H9 (cell line): Measurements from ENCODE around the gene KAZALD1. TPM values are rescaled to one million over a fixed set of nuclear protein-coding genes. Genes with fewer than 3 reads are reported as not detected.
A peak's percentile ranks its signal among the peaks of the same experiment; 100 is the strongest.

ENCODE experiments used
- DNase-seq: peaks from one replicate; pipeline ENCODE4 v3.0.0-alpha.2; 2017
- H2AFZ ChIP-seq: one replicate; pipeline ENCODE4 v1.6.1; 2013; ENCODE audit warnings: mild to moderate bottlenecking, low read length, control low read depth, moderate library complexity
- H2AK5ac ChIP-seq: 2 replicates; pipeline ENCODE4 v1.6.1; 2013; ENCODE audit warnings: low read length, control low read depth, mixed read lengths; ENCODE audit not compliant: insufficient read length
- H2BK120ac ChIP-seq: one replicate; pipeline ENCODE4 v1.6.1; 2013; ENCODE audit warnings: low read depth, mild to moderate bottlenecking, low read length, control low read depth, inconsistent platforms; ENCODE audit not compliant: poor library complexity, severe bottlenecking
- H2BK12ac ChIP-seq: 2 replicates; pipeline ENCODE4 v1.6.1; 2013; ENCODE audit warnings: low read length, control low read depth, mixed read lengths, low read depth; ENCODE audit not compliant: insufficient read length
- H2BK15ac ChIP-seq: 2 replicates; pipeline ENCODE4 v1.6.1; 2013; ENCODE audit warnings: low read depth, low read length, control low read depth
- H2BK20ac ChIP-seq: one replicate; pipeline ENCODE4 v1.6.1; 2013; ENCODE audit warnings: low read depth, mild to moderate bottlenecking, low read length, control low read depth, inconsistent platforms; ENCODE audit not compliant: poor library complexity, severe bottlenecking
- H2BK5ac ChIP-seq: 2 replicates; pipeline ENCODE4 v1.6.1; 2013; ENCODE audit warnings: low read length, control low read depth, mixed read lengths; ENCODE audit not compliant: insufficient read length
- H3K14ac ChIP-seq: 2 replicates; pipeline ENCODE4 v1.6.1; 2013; ENCODE audit warnings: low read length, control low read depth; ENCODE audit not compliant: insufficient read depth
- H3K18ac ChIP-seq: 2 replicates; pipeline ENCODE4 v1.6.1; 2013; ENCODE audit warnings: low read depth, mild to moderate bottlenecking, mixed read lengths, low read length, control low read depth; ENCODE audit not compliant: insufficient read length
- H3K23ac ChIP-seq: 2 replicates; pipeline ENCODE4 v1.6.1; 2013; ENCODE audit warnings: low read length, control low read depth, mixed read lengths, low read depth; ENCODE audit not compliant: insufficient read length
- H3K23me2 ChIP-seq: 2 replicates; pipeline ENCODE4 v1.6.1; 2013; ENCODE audit warnings: low read depth, mild to moderate bottlenecking, mixed read lengths, low read length, control low read depth; ENCODE audit not compliant: insufficient read length, poor library complexity, severe bottlenecking
- H3K27ac ChIP-seq: 2 replicates; pipeline ENCODE4 v1.5.1; 2013; ENCODE audit warnings: low read length, control low read depth, mixed read lengths, low read depth; ENCODE audit not compliant: insufficient read length
- H3K27me3 ChIP-seq: 2 replicates; pipeline ENCODE4 v1.6.1; 2013; ENCODE audit warnings: low read length, control low read depth, inconsistent platforms; ENCODE audit not compliant: insufficient read depth
- H3K4ac ChIP-seq: 2 replicates; pipeline ENCODE4 v1.6.1; 2013; ENCODE audit warnings: low read depth, mild to moderate bottlenecking, control low read depth, inconsistent platforms, low read length, moderate library complexity
- H3K4me1 ChIP-seq: 2 replicates; pipeline ENCODE4 v1.6.1; 2013; ENCODE audit warnings: low read length, control low read depth, inconsistent platforms; ENCODE audit not compliant: insufficient read depth
- H3K4me2 ChIP-seq: 2 replicates; pipeline ENCODE4 v1.6.1; 2013; ENCODE audit warnings: low read length, control low read depth, mixed read lengths; ENCODE audit not compliant: insufficient read length, insufficient read depth
- H3K56ac ChIP-seq: 2 replicates; pipeline ENCODE4 v1.6.1; 2013; ENCODE audit warnings: low read depth, mild to moderate bottlenecking, mixed read lengths, low read length, control low read depth; ENCODE audit not compliant: insufficient read length
- H3K79me1 ChIP-seq: 2 replicates; pipeline ENCODE4 v1.6.1; 2013; ENCODE audit warnings: low read depth, mild to moderate bottlenecking, moderate library complexity, low read length, control low read depth, inconsistent platforms; ENCODE audit not compliant: insufficient read depth, poor library complexity, severe bottlenecking
- H3K79me2 ChIP-seq: 2 replicates; pipeline ENCODE4 v1.6.1; 2013; ENCODE audit warnings: low read length, control low read depth, inconsistent platforms; ENCODE audit not compliant: insufficient read depth
- H3K9ac ChIP-seq: 2 replicates; pipeline ENCODE4 v1.6.1; 2013; ENCODE audit warnings: low read length, control low read depth, mixed read lengths; ENCODE audit not compliant: insufficient read length; ENCODE audit errors: extremely low read depth
- H3K9me3 ChIP-seq: one replicate; pipeline ENCODE4 v1.6.1; 2013; ENCODE audit warnings: low read depth, low read length, inconsistent platforms; ENCODE audit not compliant: control insufficient read depth
- H3T11ph ChIP-seq: one replicate; pipeline ENCODE4 v1.6.1; 2013; ENCODE audit warnings: mild to moderate bottlenecking, low read length, control low read depth, inconsistent platforms
- H4K20me1 ChIP-seq: one replicate; pipeline ENCODE4 v1.6.1; 2013; ENCODE audit not compliant: control insufficient read depth, insufficient read length, insufficient read depth
- H4K5ac ChIP-seq: 2 replicates; pipeline ENCODE4 v1.6.1; 2013; ENCODE audit warnings: low read depth, mild to moderate bottlenecking, mixed read lengths, low read length, control low read depth; ENCODE audit not compliant: insufficient read length
- H4K8ac ChIP-seq: replicated peaks from 2 replicates; pipeline ENCODE4 v1.6.1; 2013; ENCODE audit warnings: low read length, control low read depth, mixed read lengths, low read depth; ENCODE audit not compliant: insufficient read length
- H4K91ac ChIP-seq: 2 replicates; pipeline ENCODE4 v1.6.1; 2013; ENCODE audit warnings: low read depth, mild to moderate bottlenecking, moderate library complexity, mixed read lengths, low read length, control low read depth; ENCODE audit not compliant: insufficient read length
- H3K27ac Mint-ChIP-seq, 3 experiments: 2 replicates in 2 of 3; 3 replicates in 1 of 3; pipeline ENCODE4 v1.8.0; 2020 to 2021; ENCODE audit warnings: mixed read lengths in 3 of 3, mild to moderate bottlenecking in 1 of 3, moderate library complexity in 1 of 3
- H3K27me3 Mint-ChIP-seq: 2 replicates; pipeline ENCODE4 v1.8.0; 2021; ENCODE audit warnings: low read depth, mild to moderate bottlenecking, moderate library complexity, mixed read lengths
- H3K36me3 Mint-ChIP-seq, 3 experiments: 2 replicates in 2 of 3; 3 replicates in 1 of 3; pipeline ENCODE4 v1.8.0; 2020 to 2021; ENCODE audit warnings: low read depth in 3 of 3, mixed read lengths in 3 of 3; ENCODE audit not compliant: insufficient read depth in 1 of 3
- H3K4me1 Mint-ChIP-seq, 2 experiments: 2 replicates each; pipeline ENCODE4 v1.8.0; 2020; ENCODE audit warnings: mixed read lengths in 2 of 2
- H3K4me3 Mint-ChIP-seq, 2 experiments: 2 replicates in 1 of 2; 3 replicates in 1 of 2; pipeline ENCODE4 v1.8.0; 2020 to 2021; ENCODE audit warnings: mild to moderate bottlenecking in 2 of 2, mixed read lengths in 2 of 2, moderate library complexity in 1 of 2
- H3K9me3 Mint-ChIP-seq, 2 experiments: 2 replicates in 1 of 2; 3 replicates in 1 of 2; pipeline ENCODE4 v1.8.0; 2020; ENCODE audit warnings: mild to moderate bottlenecking in 2 of 2, mixed read lengths in 2 of 2, moderate library complexity in 1 of 2
- CTCF ChIP-seq: fragments of 200-600 bp; sonication (generic); conservative IDR thresholded peaks from 3 replicates; pipeline ENCODE4 v1.8.0; 2021; ENCODE audit warnings: antibody characterized with exemption, mild to moderate bottlenecking
- WGBS: extraction: QIAGEN DNeasy Blood & Tissue Kit; methylation state at CpG from one replicate; pipeline ENCODE4 v1.1.7; 2013; ENCODE audit warnings: missing lambda C conversion rate, low lambda C conversion rate, mixed read lengths; ENCODE audit not compliant: insufficient read length; ENCODE audit errors: extremely low coverage; 5-methylcytosine and 5-hydroxymethylcytosine counted together
- total RNA-seq: library from RNA; stranded (reverse); gene quantifications from 2 replicates; pipeline ENCODE4 v1.2.1, GENCODE V29; 2021

The KAZALD1 gene
- total RNA-seq, 1 experiment from 2014 or later: 2.9 TPM

- H3K36me3 Mint-ChIP-seq: peaks cover 0 to 10% (median 0%) of the 10 kb centered on the region in 3 experiments; a peak in 3 of 7 replicates
- no peak overlapping the region for H2AK5ac ChIP-seq
- H3K9me3 Mint-ChIP-seq: no peaks in the 10 kb centered on the region; a peak in 1 of 5 replicates
- H3K27me3 ChIP-seq: peaks cover 39% of the 10 kb centered on the region
- H3K27ac ChIP-seq: peak overlapping the region; percentile 35
- H4K20me1 ChIP-seq: no peaks in the 10 kb centered on the region
- H2AFZ ChIP-seq: peak overlapping the region; percentile 94
- no peaks in the 10 kb centered on the region; the same call in 1 of the 2 replicates for H3K4me1 ChIP-seq
- H2BK120ac ChIP-seq: no peak overlapping the region
- no peak overlapping the region for H2BK5ac ChIP-seq
- H3K18ac ChIP-seq: peak overlapping the region; percentile 96
- H3K9ac ChIP-seq: peak overlapping the region; percentile 96
- no peak overlapping the region for H4K8ac ChIP-seq
- H3K14ac ChIP-seq: peak overlapping the region; percentile 90
- no peak overlapping the region for H4K5ac ChIP-seq
- no peaks in the 10 kb centered on the region for H3K9me3 ChIP-seq
- no peaks in the 10 kb centered on the region for H3K79me2 ChIP-seq
- H3T11ph ChIP-seq: no peak overlapping the region
- H3K79me1 ChIP-seq: no peaks in the 10 kb centered on the region
- no peak; the same call in 2 of the 3 replicates for TF ChIP-seq CTCF
- peak overlapping the region; percentile 96 to 99 (median 98) for H3K27ac Mint-ChIP-seq
- WGBS: no CpG with 5 or more reads among the region's 67 CpGs
- no peak overlapping the region for H2BK15ac ChIP-seq
- H2BK12ac ChIP-seq: no peak overlapping the region
- H2BK20ac ChIP-seq: no peak overlapping the region
- H3K23me2 ChIP-seq: peaks cover 26% of the 10 kb centered on the region
- DNase-seq: peak; percentile 96
- H4K91ac ChIP-seq: no peak overlapping the region
- peaks cover 28 to 35% of the 10 kb centered on the region in 2 experiments for H3K4me1 Mint-ChIP-seq
- H3K27me3 Mint-ChIP-seq: peaks cover 47% of the 10 kb centered on the region
- H3K4ac ChIP-seq: no peak overlapping the region
- H3K23ac ChIP-seq: no peak overlapping the region
- peak overlapping the region; percentile 98 for H3K4me2 ChIP-seq
- no peak overlapping the region for H3K56ac ChIP-seq
- peak overlapping the region; percentile 93 to 96 for H3K4me3 Mint-ChIP-seq
Observed at GRCh38 chr10:101060951-101061623, 702 bp upstream of the KAZALD1 start.
